Gastroesophageal sphincter (tissue), 3 donors: ENCODE data around the gene CD4.
"Not testable (repeated sequence)": the region's sequence is repeated elsewhere in the genome, so short reads cannot be mapped to it uniquely, and the experiment has no call there.

Source experiments
- CTCF ChIP-seq, 4 experiments: fragments of 200-600 bp in 2 of 4; fragments of 450-650 bp in 2 of 4; sonication (generic) in 1 of 4; IDR thresholded peaks; one replicate each; pipeline ENCODE4 v1.5.1; 2017 to 2019; ENCODE audit warnings: antibody characterized with exemption in 4 of 4, mild to moderate bottlenecking in 2 of 4, moderate library complexity in 2 of 4
- EP300 ChIP-seq: sonication (generic); formaldehyde crosslinking; IDR thresholded peaks from one replicate; pipeline ENCODE4 v1.6.1; 2017; ENCODE audit warnings: antibody characterized with exemption, mild to moderate bottlenecking
- POLR2A ChIP-seq, 2 donors: fragments of 450-650 bp; IDR thresholded peaks; one replicate each; pipeline ENCODE4 v1.6.1; 2017; ENCODE audit warnings: antibody characterized with exemption in 2 of 2, mild to moderate bottlenecking in 2 of 2, moderate library complexity in 1 of 2
- POLR2AphosphoS5 ChIP-seq: sonication (generic); formaldehyde crosslinking; IDR thresholded peaks from one replicate; pipeline ENCODE4 v1.6.1; 2017; ENCODE audit warnings: antibody characterized with exemption

DNA sequence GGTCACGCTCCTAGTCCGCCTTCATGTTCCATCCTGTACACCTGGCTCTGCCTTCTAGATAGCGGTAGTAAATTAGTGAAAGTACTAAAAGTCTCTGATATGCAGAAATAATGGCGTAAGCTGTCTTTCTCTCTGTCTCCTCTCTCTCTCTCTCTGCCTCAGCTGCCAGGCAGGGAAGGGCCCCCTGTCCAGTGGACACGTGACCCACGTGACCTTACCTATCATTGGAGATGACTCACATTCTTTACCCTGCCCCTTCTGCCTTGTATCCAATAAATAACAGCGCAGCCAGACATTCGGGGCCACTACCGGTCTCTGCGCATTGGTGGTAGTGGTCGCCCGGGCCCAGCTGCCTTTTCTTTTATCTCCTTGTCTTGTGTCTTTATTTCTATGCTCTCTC lies 47.2 kb upstream of the CD4 start:
- TF ChIP-seq CTCF (IDR thresholded peaks at IDR 0.05); POLR2AphosphoS5; POLR2A (IDR thresholded peaks at IDR 0.05); EP300: not testable (repeated sequence)
